ENCODE data around the gene KCNIP4. TPM values are rescaled to one million over a fixed set of nuclear protein-coding genes. Genes with fewer than 3 reads are reported as not detected.

KCNIP4 gene
- total RNA-seq, 2 experiments from 2014 or later: not detected

GRCh38 chr4:21034728-21035127 lies 913.8 kb downstream of the KCNIP4 start:
- H3K36me3 Mint-ChIP-seq: no peaks in the 10 kb centered on the region
- no peak overlapping the region for H3K27ac Mint-ChIP-seq
- no peak for DNase-seq
- ChIA-PET CTCF (no interaction called here), POLR2A (no interaction called here)
- intact Hi-C loops (cut with micrococcal nuclease): no loop called here
- H3K4me1 Mint-ChIP-seq (ENCODE audit: low read depth): no peaks in the 10 kb centered on the region
- no peak overlapping the region for H3K4me3 Mint-ChIP-seq
- H3K9me3 Mint-ChIP-seq: peaks cover 6% of the 10 kb centered on the region
- H3K27me3 Mint-ChIP-seq: no peaks in the 10 kb centered on the region

- Mint-ChIP-seq H3K27me3 (no peaks in the 10 kb centered on the region), H3K4me1 (ENCODE audit: low read depth) (no peaks in the 10 kb centered on the region), H3K36me3 (no peaks in the 10 kb centered on the region), H3K27ac (no peak overlapping the region), H3K4me3 (no peak overlapping the region), H3K9me3 (peaks cover 4% of the 10 kb centered on the region)
- CTCF ChIA-PET: no interaction called here
- no peak for DNase-seq
- intact Hi-C loops (cut with micrococcal nuclease): no loop called here
- POLR2A ChIA-PET: no interaction called here
These were observed 916.4 kb downstream of the KCNIP4 start for GRCh38 chr4:21032089-21032645.

DNA sequence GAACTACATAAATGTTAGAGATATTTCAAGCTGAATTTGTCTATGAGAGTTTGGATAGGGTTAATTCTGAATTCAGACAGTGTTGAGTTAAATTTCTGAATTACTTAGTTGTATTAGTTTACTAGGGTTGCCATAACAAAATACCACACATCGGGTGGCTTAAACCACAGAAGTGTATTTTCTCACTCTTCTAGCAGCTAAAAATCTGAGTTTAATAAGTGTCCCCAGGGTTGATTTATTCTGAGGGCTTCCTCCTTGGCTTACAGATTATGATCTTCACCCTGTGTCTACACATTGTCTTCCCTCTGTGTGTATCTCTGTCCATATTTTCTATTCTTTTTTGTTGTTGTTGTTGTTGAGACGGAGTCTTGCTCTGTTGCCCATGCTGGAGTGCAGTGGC lies 929.8 kb downstream of the KCNIP4 start:
- H3K27ac Mint-ChIP-seq: no peak overlapping the region
- no peaks in the 10 kb centered on the region for H3K27me3 Mint-ChIP-seq
- H3K9me3 Mint-ChIP-seq: peaks cover 9% of the 10 kb centered on the region
- no peaks in the 10 kb centered on the region for H3K36me3 Mint-ChIP-seq
- intact Hi-C loops (cut with micrococcal nuclease): no loop called here
- POLR2A ChIA-PET: no interaction called here
- no peaks in the 10 kb centered on the region for H3K4me1 Mint-ChIP-seq (ENCODE audit: low read depth)
- CTCF ChIA-PET: no interaction called here
- no peak overlapping the region for H3K4me3 Mint-ChIP-seq
- no peak for DNase-seq

GRCh38 chr4:21013501-21013900 lies 935.1 kb downstream of the KCNIP4 start:
- ChIA-PET POLR2A (no interaction called here), CTCF (no interaction called here)
- Mint-ChIP-seq H3K9me3 (peaks cover 7% of the 10 kb centered on the region), H3K4me1 (ENCODE audit: low read depth) (no peaks in the 10 kb centered on the region), H3K27me3 (no peaks in the 10 kb centered on the region), H3K36me3 (no peaks in the 10 kb centered on the region), H3K27ac (no peak overlapping the region), H3K4me3 (no peak overlapping the region)
- intact Hi-C loops (cut with micrococcal nuclease): no loop called here
- DNase-seq: no peak

DNA sequence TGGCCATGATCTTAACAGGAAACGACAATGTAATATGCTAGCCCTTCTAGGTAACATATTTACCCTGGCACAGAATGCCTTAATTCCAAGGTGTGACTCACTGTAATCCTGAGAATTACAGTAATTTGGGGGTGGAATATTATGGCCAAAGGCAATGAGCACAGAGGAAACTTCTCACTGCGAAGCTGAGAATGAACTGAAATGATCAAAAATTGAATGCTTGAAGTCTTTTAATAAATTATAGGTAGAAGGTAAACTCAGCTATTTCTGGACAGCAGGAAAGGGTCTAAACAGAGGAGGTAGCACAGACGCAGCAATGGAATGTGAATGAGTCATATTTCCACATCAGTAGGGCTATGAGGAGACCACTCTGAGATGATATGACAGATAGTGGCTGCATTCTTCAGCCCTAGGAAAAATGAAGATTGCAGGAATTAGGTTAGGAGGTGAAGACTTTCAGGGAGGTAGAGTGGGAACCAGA lies 935.7 kb downstream of the KCNIP4 start:
- no peak overlapping the region for H3K27ac Mint-ChIP-seq
- no peaks in the 10 kb centered on the region for H3K27me3 Mint-ChIP-seq
- peaks cover 4% of the 10 kb centered on the region for H3K9me3 Mint-ChIP-seq
- H3K36me3 Mint-ChIP-seq: no peaks in the 10 kb centered on the region
- intact Hi-C loops (cut with micrococcal nuclease): no loop called here
- H3K4me1 Mint-ChIP-seq (ENCODE audit: low read depth): no peaks in the 10 kb centered on the region
- no peak for DNase-seq
- POLR2A ChIA-PET: interaction anchor here (0.6 kb wide), 1 partner anchor 388 kb away, joined by 3 read pairs; no protein-coding TSS in a partner anchor
- no peak overlapping the region for H3K4me3 Mint-ChIP-seq
- CTCF ChIA-PET: no interaction called here

- Mint-ChIP-seq H3K9me3 (no peaks in the 10 kb centered on the region), H3K36me3 (no peaks in the 10 kb centered on the region), H3K4me1 (ENCODE audit: low read depth) (no peaks in the 10 kb centered on the region), H3K27me3 (no peaks in the 10 kb centered on the region), H3K4me3 (no peak overlapping the region), H3K27ac (no peak overlapping the region)
- ChIA-PET POLR2A (no interaction called here), CTCF (no interaction called here)
- intact Hi-C loops (cut with micrococcal nuclease): no loop called here
- no peak for DNase-seq
These were observed 937.5 kb downstream of the KCNIP4 start for GRCh38 chr4:21011106-21011505.

DNA sequence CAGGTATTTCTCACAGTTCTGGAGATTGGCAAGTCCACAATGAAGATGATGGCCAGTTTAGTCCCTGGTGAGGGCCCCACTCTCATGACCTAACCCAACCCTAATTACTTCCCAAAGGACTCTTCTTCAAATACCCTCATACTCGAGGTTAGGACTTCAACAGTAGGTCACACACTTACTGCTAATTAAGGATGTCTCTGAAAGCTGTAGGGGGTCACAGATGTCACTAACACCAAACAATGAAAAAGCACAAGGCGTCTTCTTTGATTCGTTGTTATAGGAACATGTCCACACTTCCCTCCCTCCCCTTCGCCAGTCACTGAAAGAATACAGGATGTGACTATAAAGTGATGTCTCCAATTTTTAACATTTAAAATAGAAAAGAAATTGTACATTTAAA lies 938.6 kb downstream of the KCNIP4 start:
- no peak overlapping the region for H3K27ac Mint-ChIP-seq
- H3K9me3 Mint-ChIP-seq: no peaks in the 10 kb centered on the region

GRCh38 chr4:21005647-21006046 lies 942.9 kb downstream of the KCNIP4 start:
- H3K4me3 Mint-ChIP-seq: no peak overlapping the region
- no peak for DNase-seq
- no peak overlapping the region for H3K27ac Mint-ChIP-seq
- no peaks in the 10 kb centered on the region for H3K9me3 Mint-ChIP-seq
- ChIA-PET POLR2A (no interaction called here), CTCF (no interaction called here)
- no peaks in the 10 kb centered on the region for H3K27me3 Mint-ChIP-seq
- H3K4me1 Mint-ChIP-seq (ENCODE audit: low read depth): peaks cover 4% of the 10 kb centered on the region
- H3K36me3 Mint-ChIP-seq: no peaks in the 10 kb centered on the region
- intact Hi-C loops (cut with micrococcal nuclease): no loop called here

More for the DNA sequence above, 938.6 kb downstream of the KCNIP4 start:
- H3K4me3 Mint-ChIP-seq: no peak overlapping the region
- no peaks in the 10 kb centered on the region for H3K27me3 Mint-ChIP-seq
- POLR2A ChIA-PET: no interaction called here
- intact Hi-C loops (cut with micrococcal nuclease): no loop called here
- no peaks in the 10 kb centered on the region for H3K4me1 Mint-ChIP-seq (ENCODE audit: low read depth)
- DNase-seq: no peak
- H3K36me3 Mint-ChIP-seq: no peaks in the 10 kb centered on the region
- CTCF ChIA-PET: no interaction called here

GRCh38 chr4:21002976-21003375 lies 945.6 kb downstream of the KCNIP4 start:
- Mint-ChIP-seq H3K4me1 (ENCODE audit: low read depth) (peaks cover 4% of the 10 kb centered on the region), H3K4me3 (no peak overlapping the region), H3K27ac (no peak overlapping the region), H3K27me3 (no peaks in the 10 kb centered on the region), H3K36me3 (no peaks in the 10 kb centered on the region), H3K9me3 (no peaks in the 10 kb centered on the region)
- intact Hi-C loops (cut with micrococcal nuclease): no loop called here
- CTCF ChIA-PET: no interaction called here
- no peak for DNase-seq
- POLR2A ChIA-PET: no interaction called here

DNA sequence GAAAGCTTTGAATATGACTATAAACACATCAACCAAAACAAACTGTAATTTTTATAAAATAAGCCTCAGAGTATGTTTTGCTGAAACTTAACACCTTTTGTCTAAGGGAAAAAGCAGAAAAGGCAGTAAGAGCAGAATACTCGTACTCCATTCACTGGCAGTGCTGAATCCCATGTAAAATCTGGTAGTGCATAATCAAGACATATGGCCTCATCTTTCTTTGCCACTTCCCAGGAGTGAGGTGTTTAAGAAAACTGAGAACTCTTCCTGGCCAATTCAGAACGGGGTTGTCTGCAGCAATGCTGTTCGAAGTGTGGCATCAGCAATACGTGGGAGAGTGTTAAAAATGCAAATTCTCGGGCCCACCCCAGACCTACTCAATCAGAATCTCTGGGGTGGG lies 946.3 kb downstream of the KCNIP4 start:
- H3K27me3 Mint-ChIP-seq: no peaks in the 10 kb centered on the region
- H3K27ac Mint-ChIP-seq: no peak overlapping the region
- DNase-seq: no peak
- no peaks in the 10 kb centered on the region for H3K36me3 Mint-ChIP-seq
- intact Hi-C loops (cut with micrococcal nuclease): no loop called here
- ChIA-PET CTCF (no interaction called here), POLR2A (no interaction called here)
- peaks cover 4% of the 10 kb centered on the region for H3K4me1 Mint-ChIP-seq (ENCODE audit: low read depth)
- no peaks in the 10 kb centered on the region for H3K9me3 Mint-ChIP-seq
- H3K4me3 Mint-ChIP-seq: no peak overlapping the region

GRCh38 chr4:21001490-21001889 lies 947.1 kb downstream of the KCNIP4 start:
- intact Hi-C loops (cut with micrococcal nuclease): no loop called here
- Mint-ChIP-seq H3K9me3 (no peaks in the 10 kb centered on the region), H3K4me1 (ENCODE audit: low read depth) (peaks cover 4% of the 10 kb centered on the region), H3K27me3 (no peaks in the 10 kb centered on the region), H3K36me3 (no peaks in the 10 kb centered on the region), H3K4me3 (no peak overlapping the region), H3K27ac (no peak overlapping the region)
- ChIA-PET CTCF (no interaction called here), POLR2A (no interaction called here)
- DNase-seq: no peak

GRCh38 chr4:20997886-20998285 lies 950.7 kb downstream of the KCNIP4 start:
- Mint-ChIP-seq H3K9me3 (peaks cover 5% of the 10 kb centered on the region), H3K36me3 (no peaks in the 10 kb centered on the region), H3K4me1 (ENCODE audit: low read depth) (peaks cover 3% of the 10 kb centered on the region), H3K27me3 (no peaks in the 10 kb centered on the region), H3K4me3 (no peak overlapping the region), H3K27ac (no peak overlapping the region)
- CTCF ChIA-PET: no interaction called here
- DNase-seq: no peak
- intact Hi-C loops (cut with micrococcal nuclease): no loop called here
- POLR2A ChIA-PET: no interaction called here

- Mint-ChIP-seq H3K27me3 (no peaks in the 10 kb centered on the region), H3K27ac (no peak overlapping the region), H3K36me3 (no peaks in the 10 kb centered on the region), H3K4me3 (no peak overlapping the region), H3K4me1 (ENCODE audit: low read depth) (no peaks in the 10 kb centered on the region), H3K9me3 (peaks cover 5% of the 10 kb centered on the region)
- intact Hi-C loops (cut with micrococcal nuclease): no loop called here
- ChIA-PET CTCF (no interaction called here), POLR2A (no interaction called here)
- DNase-seq: no peak
These were observed 953.0 kb downstream of the KCNIP4 start for GRCh38 chr4:20995610-20996009.

DNA sequence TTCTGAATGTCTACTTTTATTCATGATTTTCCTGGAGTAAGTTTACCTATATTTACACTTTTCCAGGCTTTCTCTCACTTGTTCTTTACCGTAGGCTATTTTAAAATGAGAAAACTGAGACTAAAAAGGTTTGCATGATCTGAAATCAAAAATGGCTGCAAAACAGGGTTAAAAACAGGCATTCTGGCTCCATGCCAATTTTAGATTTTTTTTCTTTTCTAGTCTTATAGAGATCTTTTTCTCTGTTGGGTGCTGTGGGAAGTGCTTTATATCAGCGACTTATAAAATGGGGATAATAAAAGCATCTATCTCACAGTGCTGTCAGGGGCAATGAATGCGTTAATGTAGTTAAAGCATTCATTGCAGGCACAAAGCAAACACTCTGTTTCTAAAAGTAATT lies 953.6 kb downstream of the KCNIP4 start:
- no peaks in the 10 kb centered on the region for H3K36me3 Mint-ChIP-seq
- no peaks in the 10 kb centered on the region for H3K27me3 Mint-ChIP-seq
- CTCF ChIA-PET: no interaction called here
- H3K4me3 Mint-ChIP-seq: no peak overlapping the region
- H3K27ac Mint-ChIP-seq: no peak overlapping the region
- no peaks in the 10 kb centered on the region for H3K4me1 Mint-ChIP-seq (ENCODE audit: low read depth)
- no peak for DNase-seq
- peaks cover 5% of the 10 kb centered on the region for H3K9me3 Mint-ChIP-seq
- intact Hi-C loops (cut with micrococcal nuclease): no loop called here
- POLR2A ChIA-PET: no interaction called here

All from activated CD4-positive, alpha-beta memory T cell treated with anti-CD3 and anti-CD28 coated beads for 36 hours (primary cell).